HepG2 (cell line): ENCODE data around the gene PCBP2. TPM values are rescaled to one million over a fixed set of nuclear protein-coding genes. Genes with fewer than 3 reads are reported as not detected.

Source experiments
- ATAC-seq: fragments of 200-7000 bp; cut with Tn5 transposase; 3 replicates; pipeline ENCODE4 v1.9.1; 2020; ENCODE audit warnings: mild to moderate bottlenecking, moderate library complexity
- BruUV-seq: library from RNA; stranded (reverse); fragments of 400-500 nt; replicated peaks from 2 replicates; lab custom pipeline; 2021; lab: Mats Ljungman, UMichigan
- CTCF ChIA-PET: fragments of 300-600 bp; formaldehyde crosslinking; extraction: SDS; loops from one replicate; lab custom pipeline; 2021; ENCODE audit warnings: low total read pairs, inconsistent platforms, low intra/inter-chr PET ratio; lab: Yijun Ruan, JAX
- POLR2A ChIA-PET: fragments of 350-600 bp; sonication (Branson Sonifier 250); formaldehyde crosslinking; loops from one replicate; lab custom pipeline; 2020; ENCODE audit warnings: antibody characterized with exemption, inconsistent platforms; lab: Yijun Ruan, JAX
- DNase-seq: peaks from one replicate; pipeline ENCODE4 v3.0.0-alpha.2; 2015; ENCODE audit warnings: low spot score
- FAIRE-seq: peaks from 3 replicates; lab custom pipeline; 2011; peaks lifted over from hg19 to GRCh38; lab: Jason Lieb, UNC
- H2AFZ ChIP-seq: one replicate; pipeline ENCODE4 v1.6.1; 2011; ENCODE audit warnings: low read length, inconsistent platforms
- H3K27ac ChIP-seq: fragments of 300-600 bp; 3 replicates; pipeline ENCODE4 v1.8.0; 2011; ENCODE audit warnings: mixed run types, mild to moderate bottlenecking, mixed read lengths, low read length, inconsistent platforms; ENCODE audit not compliant: insufficient read depth; ENCODE audit errors: extremely low read length
- H3K27me3 ChIP-seq, 2 experiments: fragments of 200-600 bp in 1 of 2; 2 replicates in 1 of 2; 3 replicates in 1 of 2; pipeline versions ENCODE4 v1.6.0 to v1.8.0; 2011; ENCODE audit warnings: low read length in 2 of 2, mild to moderate bottlenecking in 2 of 2, moderate library complexity in 2 of 2, inconsistent platforms in 1 of 2; ENCODE audit not compliant: insufficient read depth in 2 of 2, control insufficient read depth in 1 of 2
- H3K36me3 ChIP-seq, 2 experiments: fragments of 200-600 bp in 1 of 2; replicated peaks in 1 of 2; 2 replicates in 1 of 2; 3 replicates in 1 of 2; pipeline versions ENCODE4 v1.5.1 to v1.8.0; 2011; ENCODE audit warnings: low read length in 2 of 2, inconsistent platforms in 1 of 2; ENCODE audit not compliant: insufficient read depth in 2 of 2, control insufficient read depth in 1 of 2
- H3K4me1 ChIP-seq: 2 replicates; pipeline ENCODE4 v1.5.1; 2012; ENCODE audit warnings: low read length, inconsistent platforms; ENCODE audit not compliant: insufficient read depth
- H3K4me2 ChIP-seq: 2 replicates; pipeline ENCODE4 v1.6.0; 2011; ENCODE audit warnings: low read depth, low read length, inconsistent platforms
- H3K4me3 ChIP-seq, 3 experiments: fragments of 200-600 bp in 1 of 3; sonication (generic), shearing (Covaris generic) in 1 of 3; replicated peaks in 1 of 3; 2 replicates each; pipeline ENCODE4 v1.5.1; 2011 to 2016; ENCODE audit warnings: low read length in 3 of 3, inconsistent platforms in 2 of 3, low read depth in 2 of 3, mild to moderate bottlenecking in 2 of 3, control low read depth in 1 of 3, mixed read lengths in 1 of 3; ENCODE audit not compliant: insufficient read depth in 1 of 3
- H3K79me2 ChIP-seq: one replicate; pipeline ENCODE4 v1.6.1; 2011; ENCODE audit warnings: low read length, inconsistent platforms; ENCODE audit not compliant: insufficient read depth
- H3K9ac ChIP-seq: 2 replicates; pipeline ENCODE4 v1.6.0; 2011; ENCODE audit warnings: mild to moderate bottlenecking, low read depth, low read length, inconsistent platforms; ENCODE audit not compliant: insufficient read depth
- H3K9me3 ChIP-seq: 2 replicates; pipeline ENCODE4 v1.5.1; 2012; ENCODE audit warnings: mild to moderate bottlenecking, low read length
- H4K20me1 ChIP-seq: 2 replicates; pipeline ENCODE4 v1.6.0; 2011; ENCODE audit warnings: inconsistent platforms, mild to moderate bottlenecking, low read length, moderate library complexity; ENCODE audit not compliant: insufficient read depth
- ELF3 ChIP-seq: IDR thresholded peaks from 2 replicates; pipeline ENCODE4 v1.6.1; 2016; ENCODE audit warnings: missing genetic modification reagents, missing compliant biosample characterization
- EZH2 ChIP-seq: conservative IDR thresholded peaks from 2 replicates; pipeline ENCODE4 v1.6.1; 2012; ENCODE audit warnings: mild to moderate bottlenecking, low read depth, low read length, moderate library complexity
- IRF1 ChIP-seq: sonication (generic); formaldehyde crosslinking; IDR thresholded peaks from 2 replicates; pipeline ENCODE4 v1.4.0; 2020; ENCODE audit warnings: low read depth, mild to moderate bottlenecking, missing genetic modification reagents
- POGK ChIP-seq: sonication (generic); formaldehyde crosslinking; conservative IDR thresholded peaks from 2 replicates; pipeline ENCODE4 v1.8.0; 2022; ENCODE audit warnings: mild to moderate bottlenecking, moderate library complexity, missing genetic modification reagents
- SETDB1 ChIP-seq: sonication (generic); formaldehyde crosslinking; IDR thresholded peaks from 2 replicates; pipeline ENCODE4 v1.5.1; 2020; ENCODE audit warnings: missing genetic modification reagents, mild to moderate bottlenecking, borderline replicate concordance
- U2AF1 ChIP-seq: fragments of 200-400 bp; formaldehyde crosslinking; optimal IDR thresholded peaks from 2 replicates; pipeline ENCODE3; 2017; ENCODE audit warnings: mild to moderate bottlenecking, low read depth, low read length
- ZNF691 ChIP-seq: sonication (generic); formaldehyde crosslinking; IDR thresholded peaks from 2 replicates; pipeline ENCODE4 v1.4.0; 2020; ENCODE audit warnings: missing genetic modification reagents, low read depth, mild to moderate bottlenecking, borderline replicate concordance
- ZNF766 ChIP-seq: sonication (generic); formaldehyde crosslinking; IDR thresholded peaks from 2 replicates; pipeline ENCODE4 v1.5.0; 2020; ENCODE audit warnings: missing genetic modification reagents, borderline replicate concordance
- ZSCAN22 ChIP-seq: sonication (generic); formaldehyde crosslinking; IDR thresholded peaks from 2 replicates; pipeline ENCODE4 v1.4.0; 2020; ENCODE audit warnings: mild to moderate bottlenecking, missing genetic modification reagents
- WGBS: methylation state at CpG from one replicate; pipeline ENCODE4 v1.1.6; 2017; ENCODE audit warnings: low lambda C conversion rate; 5-methylcytosine and 5-hydroxymethylcytosine counted together
- in situ Hi-C: cut with HindIII; loops from 2 replicates; pipeline ENCODE4 v1.10.0; 2017; ENCODE audit warnings: low pct_unique_long_range_greater_than_20kb; ENCODE audit not compliant: extremely low pct_ligation_motif_present
- intact Hi-C: fragments of 100-400 bp; cut with micrococcal nuclease; formaldehyde crosslinking; loops from one replicate; pipeline ENCODE4 v1.10.0; 2022; ENCODE audit not compliant: unreplicated experiment
- polyA plus RNA-seq, 8 experiments: library from polyadenylated mRNA; depleted of rRNA in 3 of 8; stranded (reverse) in 7 of 8; unstranded in 1 of 8; fragments of >200 nt; fragmentation: Illumina TruSeq in 4 of 8; extraction: Trizol in 4 of 8; gene quantifications; 2 replicates each; pipeline versions ENCODE4 v1.2.1 to v1.2.3, GENCODE V29; 2011 to 2016; ENCODE audit warnings: low read depth in 4 of 8, missing spikeins in 1 of 8, mixed read lengths in 1 of 8; ENCODE audit not compliant: insufficient read depth in 1 of 8
- total RNA-seq, 5 experiments: library from RNA; depleted of rRNA; stranded (reverse); fragments of >200 nt; fragmentation: Illumina TruSeq; extraction: Trizol; gene quantifications; 2 replicates each; pipeline ENCODE4 v1.2.3, GENCODE V29; 2016; ENCODE audit warnings: low read depth in 1 of 5
- TF ChIP-seq, protein P1 (sequence below): sonication (generic); formaldehyde crosslinking; IDR thresholded peaks from 2 replicates; pipeline ENCODE4 v1.4.0; 2020; ENCODE audit warnings: missing genetic modification reagents, mild to moderate bottlenecking, borderline replicate concordance
- TF ChIP-seq, protein P2 (sequence below): sonication (generic); IDR thresholded peaks from 2 replicates; pipeline ENCODE4 v1.6.1; 2016; ENCODE audit warnings: low read depth, borderline replicate concordance
- TF ChIP-seq, protein P3 (sequence below): sonication (generic); formaldehyde crosslinking; IDR thresholded peaks from 2 replicates; pipeline ENCODE4 v1.8.1; 2023; ENCODE audit warnings: missing genetic modification reagents, mild to moderate bottlenecking, borderline replicate concordance

Gene PCBP2
- total and polyA plus RNA-seq, 2 of the 13 experiments (the other 11 are each of a cell fraction or from before 2014, with no cell fraction given): 154 to 345 TPM

GRCh38 chr12:53523131-53523530 is 71.2 kb downstream of the PCBP2 start:
- CTCF ChIA-PET: no interaction called here
- ATAC-seq (no peak), DNase-seq (no peak), FAIRE-seq (no peak)
- Histone ChIP-seq H3K4me2 (no peak overlapping the region), H2AFZ (no peak overlapping the region), H3K27me3 (no peaks in the 10 kb centered on the region), H4K20me1 (no peaks in the 10 kb centered on the region), H3K4me3 (no peak overlapping the region), H3K9me3 (no peaks in the 10 kb centered on the region), H3K27ac (no peak overlapping the region), H3K79me2 (no peaks in the 10 kb centered on the region), H3K36me3 (peaks cover 11 to 53% of the 10 kb centered on the region in 2 experiments), H3K9ac (no peak overlapping the region), H3K4me1 (no peaks in the 10 kb centered on the region)
- TF ChIP-seq, protein P1, sequence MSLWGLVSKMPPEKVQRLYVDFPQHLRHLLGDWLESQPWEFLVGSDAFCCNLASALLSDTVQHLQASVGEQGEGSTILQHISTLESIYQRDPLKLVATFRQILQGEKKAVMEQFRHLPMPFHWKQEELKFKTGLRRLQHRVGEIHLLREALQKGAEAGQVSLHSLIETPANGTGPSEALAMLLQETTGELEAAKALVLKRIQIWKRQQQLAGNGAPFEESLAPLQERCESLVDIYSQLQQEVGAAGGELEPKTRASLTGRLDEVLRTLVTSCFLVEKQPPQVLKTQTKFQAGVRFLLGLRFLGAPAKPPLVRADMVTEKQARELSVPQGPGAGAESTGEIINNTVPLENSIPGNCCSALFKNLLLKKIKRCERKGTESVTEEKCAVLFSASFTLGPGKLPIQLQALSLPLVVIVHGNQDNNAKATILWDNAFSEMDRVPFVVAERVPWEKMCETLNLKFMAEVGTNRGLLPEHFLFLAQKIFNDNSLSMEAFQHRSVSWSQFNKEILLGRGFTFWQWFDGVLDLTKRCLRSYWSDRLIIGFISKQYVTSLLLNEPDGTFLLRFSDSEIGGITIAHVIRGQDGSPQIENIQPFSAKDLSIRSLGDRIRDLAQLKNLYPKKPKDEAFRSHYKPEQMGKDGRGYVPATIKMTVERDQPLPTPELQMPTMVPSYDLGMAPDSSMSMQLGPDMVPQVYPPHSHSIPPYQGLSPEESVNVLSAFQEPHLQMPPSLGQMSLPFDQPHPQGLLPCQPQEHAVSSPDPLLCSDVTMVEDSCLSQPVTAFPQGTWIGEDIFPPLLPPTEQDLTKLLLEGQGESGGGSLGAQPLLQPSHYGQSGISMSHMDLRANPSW (CRISPR knock-in tag): no peak
- TF ChIP-seq ZSCAN22 (CRISPR knock-in tag) (no peak), EZH2 (no peak), SETDB1 (CRISPR knock-in tag) (no peak), POGK (CRISPR knock-in tag) (no peak), ZNF766 (CRISPR knock-in tag) (no peak), ZNF691 (CRISPR knock-in tag) (no peak), ELF3 (no peak), U2AF1 (no peak), IRF1 (CRISPR knock-in tag) (no peak)
- TF ChIP-seq, protein P2, sequence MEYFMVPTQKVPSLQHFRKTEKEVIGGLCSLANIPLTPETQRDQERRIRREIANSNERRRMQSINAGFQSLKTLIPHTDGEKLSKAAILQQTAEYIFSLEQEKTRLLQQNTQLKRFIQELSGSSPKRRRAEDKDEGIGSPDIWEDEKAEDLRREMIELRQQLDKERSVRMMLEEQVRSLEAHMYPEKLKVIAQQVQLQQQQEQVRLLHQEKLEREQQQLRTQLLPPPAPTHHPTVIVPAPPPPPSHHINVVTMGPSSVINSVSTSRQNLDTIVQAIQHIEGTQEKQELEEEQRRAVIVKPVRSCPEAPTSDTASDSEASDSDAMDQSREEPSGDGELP: no peak
- TF ChIP-seq, protein P3, sequence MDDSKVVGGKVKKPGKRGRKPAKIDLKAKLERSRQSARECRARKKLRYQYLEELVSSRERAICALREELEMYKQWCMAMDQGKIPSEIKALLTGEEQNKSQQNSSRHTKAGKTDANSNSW (CRISPR knock-in tag): no peak
- WGBS: 80% methylated on average over 3 of the region's 3 CpGs
- POLR2A ChIA-PET: interaction anchor here (1.0 to 1.2 kb wide), 2 partner anchors 22 to 152 kb away, joined by 3 to 4 read pairs; partner anchors contain the start of gene TARBP2
- intact Hi-C loops (no loop called here), in situ Hi-C loops (no loop called here)
- no TSS peak for BruUV-seq
